ENCODE data around the gene AKAP8L.
A peak's percentile ranks its signal among the peaks of the same experiment; 100 is the strongest.
"Not testable (repeated sequence)": the region's sequence is repeated elsewhere in the genome, so short reads cannot be mapped to it uniquely, and the experiment has no call there.

AKAP8L gene

DNA sequence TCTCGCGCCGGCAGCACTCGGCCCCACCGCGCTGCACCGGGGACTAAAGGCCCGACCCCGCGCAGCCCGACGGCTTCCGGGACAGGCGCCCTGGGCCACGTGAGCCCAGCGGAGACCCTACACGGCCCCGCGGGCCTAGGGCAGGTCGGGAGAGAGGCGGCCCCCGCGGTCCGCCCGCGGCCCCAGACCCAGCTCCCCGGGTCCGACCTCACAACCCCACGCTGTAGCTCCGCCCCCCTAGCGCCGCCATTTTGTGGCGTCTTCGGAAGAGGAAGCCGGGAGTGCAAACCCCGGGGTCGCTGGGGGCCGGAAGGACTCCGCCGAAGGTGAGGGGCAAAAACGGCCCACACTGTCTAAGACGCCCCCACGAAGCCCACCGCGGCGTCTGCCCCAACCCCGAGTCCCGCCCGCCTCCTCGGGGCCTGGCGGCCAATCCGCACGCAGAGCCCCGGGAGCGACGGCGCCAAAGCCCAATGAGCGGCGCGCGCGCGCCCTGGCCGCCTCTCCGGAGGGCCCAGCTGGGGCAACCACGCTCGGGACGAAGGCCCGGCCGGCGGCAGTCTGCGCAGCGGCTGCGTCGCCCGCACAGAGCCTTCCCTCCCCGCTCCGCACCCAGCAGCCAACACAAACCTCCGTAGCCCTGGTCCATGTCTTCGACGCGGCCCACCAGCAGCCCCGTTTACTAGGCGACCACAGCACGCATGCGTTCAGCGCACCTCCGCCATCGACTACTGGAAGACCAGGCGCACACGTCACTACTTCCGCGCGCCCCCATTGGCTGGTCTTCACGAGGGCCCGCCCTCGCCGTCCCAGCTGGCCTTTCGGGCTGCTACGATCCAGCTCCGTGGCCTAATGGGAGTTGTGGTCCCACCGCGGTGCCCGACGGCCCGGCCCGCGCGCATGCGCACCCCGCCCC is 39.4 kb downstream of the AKAP8L start, which contains the start of gene AKAP8:
AKAP8 (minus strand) TSS at position 705 of the 916 bp plus-strand sequence; CDS start at position 649, 56 bp downstream.
- DNase-seq = peak; percentile 97

DNA sequence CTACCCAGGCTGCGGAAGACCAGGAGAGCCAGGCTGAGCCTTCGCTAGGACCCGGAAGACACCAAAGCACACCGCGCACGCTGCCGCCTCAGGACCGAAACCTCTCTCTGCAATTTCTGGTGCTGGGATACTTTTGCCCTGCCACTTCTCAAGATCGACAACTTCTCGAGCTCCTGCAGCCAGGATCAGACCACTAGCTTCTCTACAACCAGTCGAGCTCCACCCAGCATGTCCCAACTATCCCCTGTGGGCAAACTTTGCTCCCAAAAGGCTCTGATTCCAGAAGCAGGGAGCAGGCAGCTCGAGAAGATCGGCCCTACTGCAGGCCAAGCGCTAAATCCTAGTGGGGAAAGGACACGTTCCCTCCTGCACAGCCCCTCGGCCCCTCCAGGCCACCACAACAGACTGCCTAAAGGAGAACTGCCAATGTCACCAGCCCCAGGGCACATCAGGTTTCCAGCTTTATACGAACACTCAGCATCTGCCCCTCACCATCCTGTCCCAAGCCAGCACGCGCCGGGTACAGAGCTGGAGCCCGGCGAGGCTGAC is 40.2 kb downstream of the AKAP8L start:
- DNase-seq = peak; percentile 54

DNA sequence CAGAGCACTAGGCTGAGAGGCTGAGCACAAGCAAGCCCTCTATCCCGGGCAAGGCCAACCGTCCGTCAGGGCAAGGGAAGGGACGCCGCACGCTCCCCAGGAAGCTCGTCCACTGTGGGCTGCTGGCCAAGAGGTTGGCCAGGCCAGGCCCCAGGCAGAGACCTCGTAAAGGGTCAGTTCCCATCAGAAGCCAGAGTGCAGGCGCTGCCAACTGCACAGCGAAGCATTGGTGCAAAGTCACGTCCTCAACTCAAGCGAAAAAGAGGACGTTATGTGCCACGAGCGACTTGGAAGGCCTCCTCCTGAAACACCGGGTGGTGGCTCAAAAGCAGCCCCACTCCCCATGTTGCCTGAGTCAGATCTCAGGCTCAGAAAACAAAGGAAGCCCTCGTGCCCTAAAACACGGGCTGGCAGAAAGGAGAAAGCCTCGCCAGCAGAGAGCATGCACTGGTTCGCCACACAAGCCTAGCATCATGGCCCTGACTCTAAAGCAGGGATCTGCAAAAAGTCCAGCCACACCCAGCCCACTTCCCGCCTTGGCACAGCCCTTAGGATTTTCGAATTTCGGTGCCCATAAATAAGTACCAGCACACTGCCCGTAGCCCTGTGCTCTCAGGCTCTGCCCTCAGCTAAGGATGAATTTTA is 43.9 kb downstream of the AKAP8L start:
- no peak for DNase-seq

- DNase-seq = no peak
These were observed 44.6 kb downstream of the AKAP8L start for GRCh38 chr19:15374105-15374651.

DNA sequence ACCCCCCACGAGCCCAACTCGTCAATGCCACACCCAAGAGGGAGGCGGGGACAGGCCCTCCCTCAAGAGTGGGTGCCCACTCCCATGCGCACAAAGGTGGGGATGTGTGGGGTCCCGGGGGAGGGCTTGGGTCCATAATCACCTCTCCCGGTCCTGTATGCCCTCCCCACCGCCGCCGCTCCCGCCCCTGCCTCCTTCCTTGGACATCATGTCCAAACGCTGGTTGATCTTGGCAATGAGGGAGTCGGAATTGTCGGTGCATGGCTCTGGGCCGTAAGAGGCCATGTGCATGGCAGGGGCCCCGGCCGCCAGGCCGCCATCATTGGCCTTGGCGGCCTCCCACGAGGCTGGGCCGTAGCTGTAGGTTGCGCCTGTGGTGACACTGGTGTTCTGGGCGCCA is 45.1 kb downstream of the AKAP8L start:
- no peak for DNase-seq

GRCh38 chr19:15372891-15373301 is 45.9 kb downstream of the AKAP8L start:
- DNase-seq = no peak

DNA sequence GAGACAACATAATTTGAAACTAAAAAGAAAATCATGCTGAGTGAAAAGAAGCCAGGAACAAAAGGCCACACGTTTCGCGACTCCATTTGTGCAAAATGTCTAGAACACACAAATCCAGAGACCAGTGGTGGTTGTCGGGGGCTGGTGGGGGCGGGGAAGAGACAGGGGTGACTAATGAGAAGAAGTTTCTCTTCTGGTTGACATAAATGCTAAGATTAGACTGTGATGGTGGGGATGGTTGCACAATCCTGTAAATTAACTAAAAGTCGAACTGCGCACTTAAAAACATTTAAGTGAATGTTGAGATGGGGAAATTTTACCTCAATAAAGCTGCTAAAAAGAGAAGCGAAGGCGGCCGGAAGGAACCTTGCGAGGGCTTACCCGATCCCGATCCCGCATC is 46.3 kb downstream of the AKAP8L start:
- no peak for DNase-seq

DNA sequence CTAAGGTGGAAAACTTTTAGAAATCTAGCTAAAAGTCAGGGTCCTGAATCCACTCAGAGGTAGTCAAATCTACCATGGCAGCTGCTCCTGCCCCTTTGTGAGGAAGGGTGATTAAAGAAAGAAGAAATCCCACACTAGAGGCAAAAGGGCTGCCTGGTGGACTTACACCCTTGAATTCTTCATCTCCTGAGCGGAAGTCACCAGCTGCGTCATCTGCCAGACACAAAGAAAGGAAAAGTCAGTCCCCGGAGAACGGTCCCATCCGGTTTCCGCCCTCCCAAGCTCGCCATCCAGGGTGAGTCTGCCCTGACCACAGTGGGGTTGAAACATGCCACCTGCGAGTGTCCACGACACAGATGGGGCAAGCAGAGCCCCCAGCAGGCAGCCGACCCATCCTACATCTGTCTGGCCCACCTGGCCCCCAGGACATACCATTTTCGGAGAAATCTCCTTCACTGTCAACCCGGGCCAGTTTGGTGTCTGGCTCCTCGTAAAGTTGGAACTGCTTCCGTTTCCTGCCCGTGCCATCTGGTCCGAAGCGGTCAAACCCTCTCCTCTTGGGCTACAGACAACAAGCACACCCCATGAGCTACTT is 46.9 kb downstream of the AKAP8L start:
- DNase-seq = no peak

GRCh38 chr19:15371119-15371518 is 47.7 kb downstream of the AKAP8L start:
- DNase-seq = no peak

DNA sequence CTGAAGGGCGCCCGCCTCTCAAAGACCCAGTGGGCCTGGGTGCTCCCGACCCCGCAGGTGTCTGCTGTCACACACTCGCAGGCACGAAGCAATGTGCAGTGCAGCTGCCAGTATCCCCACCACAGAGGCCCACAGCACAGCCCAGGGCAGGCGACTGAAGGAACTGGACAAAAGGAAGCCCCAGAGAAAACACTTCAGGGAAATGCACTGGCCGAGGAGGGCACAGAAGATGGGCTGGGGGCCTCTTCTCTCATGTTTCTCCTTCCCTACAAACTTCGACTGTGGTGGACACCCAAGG is 49.2 kb downstream of the AKAP8L start:
- no peak for DNase-seq

GRCh38 chr19:15368798-15369593 is 49.8 kb downstream of the AKAP8L start:
- DNase-seq = no peak

DNA sequence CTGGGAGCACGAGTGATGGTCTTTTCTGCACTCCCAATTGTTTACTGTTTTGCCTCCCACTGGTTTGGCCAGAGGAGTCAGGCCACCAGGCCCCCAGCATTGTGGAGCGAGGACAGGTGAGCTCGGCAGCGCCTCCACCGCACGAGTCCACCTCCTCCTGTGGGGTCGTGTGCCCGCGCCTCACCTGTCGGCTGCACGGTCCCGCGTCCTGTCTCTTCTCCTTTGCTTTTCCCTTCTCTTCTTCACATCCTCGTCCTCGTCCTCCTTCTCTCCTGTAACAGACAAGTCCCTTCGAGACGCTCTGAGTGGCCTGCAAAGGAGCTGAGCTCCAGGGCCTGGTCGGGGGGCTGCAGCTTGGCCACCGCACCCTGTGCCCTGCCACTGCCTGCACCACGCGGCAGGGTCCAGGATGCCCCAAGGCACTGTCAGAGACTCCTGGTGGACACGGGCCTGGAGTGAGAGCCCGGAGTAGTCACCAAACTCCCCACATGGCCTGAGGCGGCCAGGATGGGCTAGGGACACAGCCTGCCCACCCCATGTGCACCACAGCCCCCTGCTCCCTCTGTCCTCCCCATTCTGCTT is 50.6 kb downstream of the AKAP8L start:
- no peak for DNase-seq

DNA sequence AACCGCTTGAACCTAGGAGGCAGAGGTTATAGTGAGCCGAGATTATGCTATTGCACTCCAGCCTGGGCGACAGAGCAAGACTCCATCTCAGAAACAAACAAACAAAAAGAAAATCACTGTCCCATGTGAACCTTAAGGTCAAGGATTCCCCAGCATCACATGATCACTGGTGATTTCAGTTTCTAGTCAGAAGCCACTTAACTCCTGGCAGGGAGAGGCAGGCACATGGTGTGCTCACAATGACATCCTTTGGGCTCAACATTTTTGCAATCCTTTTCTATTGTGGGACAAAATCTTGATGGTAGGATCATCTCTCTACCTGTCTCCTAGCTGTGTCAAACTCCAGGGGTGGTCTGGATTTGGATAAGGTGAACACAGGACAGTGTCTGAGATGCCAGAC is 51.3 kb downstream of the AKAP8L start:
- DNase-seq = no peak

DNA sequence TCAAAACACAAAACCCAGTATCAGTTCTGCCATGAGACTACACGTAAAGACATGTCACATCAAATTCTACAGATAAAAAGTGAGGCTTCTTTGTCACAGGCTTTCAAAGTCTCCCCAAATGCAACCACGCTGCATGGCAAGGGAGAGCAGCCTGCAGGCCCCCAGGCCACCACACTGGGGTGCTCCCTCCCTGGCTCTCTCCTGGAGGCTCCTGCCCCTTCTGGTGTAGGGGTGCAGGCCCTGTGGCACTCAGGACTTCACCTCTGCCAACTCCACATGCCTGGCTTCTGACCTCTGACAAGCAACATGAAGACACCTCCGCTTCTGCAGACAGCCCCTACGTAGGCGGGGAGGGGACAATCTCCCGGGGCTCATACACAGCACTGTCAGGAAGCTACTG is 53.5 kb downstream of the AKAP8L start:
- DNase-seq = no peak

DNA sequence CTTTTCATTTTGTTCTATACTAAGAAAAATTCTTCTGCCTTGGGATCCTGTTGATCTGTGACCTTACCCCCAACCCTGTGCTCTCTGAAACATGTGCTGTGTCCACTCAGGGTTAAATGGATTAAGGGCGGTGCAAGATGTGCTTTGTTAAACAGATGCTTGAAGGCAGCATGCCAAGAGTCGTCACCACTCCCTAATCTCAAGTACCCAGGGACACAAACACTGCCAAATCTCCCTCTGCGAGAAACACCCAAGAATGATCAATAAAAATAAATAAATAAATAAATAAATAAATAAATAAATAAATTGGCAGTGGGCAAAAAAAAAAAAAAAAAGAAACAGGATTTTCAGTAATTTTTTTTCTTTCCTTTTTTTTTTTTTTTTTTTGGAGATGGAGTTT is 55.0 kb downstream of the AKAP8L start:
- not testable (repeated sequence) for DNase-seq

GRCh38 chr19:15363048-15363447 is 55.7 kb downstream of the AKAP8L start:
- not testable (repeated sequence) for DNase-seq

DNA sequence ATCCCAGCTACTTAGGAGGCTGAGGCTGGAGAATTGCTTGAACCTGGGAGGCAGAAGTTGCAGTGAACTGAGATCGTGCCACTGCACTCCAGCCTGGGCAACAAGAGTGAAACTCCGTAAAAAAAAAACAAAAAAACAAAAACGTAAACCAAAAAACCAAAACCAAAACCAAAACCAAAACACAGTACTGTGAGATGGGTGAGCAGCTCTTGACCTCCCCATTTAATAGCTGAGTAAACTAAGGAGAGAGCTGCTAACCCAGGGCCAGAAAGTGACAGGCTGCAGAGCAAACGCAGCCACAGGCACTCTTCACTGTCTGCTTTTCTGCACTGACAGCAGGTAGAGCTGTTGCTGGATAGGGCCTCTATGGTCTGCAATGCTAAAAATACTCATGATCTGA is 58.8 kb downstream of the AKAP8L start:
- DNase-seq = not testable (repeated sequence)

GRCh38 chr19:15358918-15359317 is 59.9 kb downstream of the AKAP8L start:
- DNase-seq = no peak

- no peak for DNase-seq
These were observed 60.9 kb downstream of the AKAP8L start for GRCh38 chr19:15357906-15358305.

GRCh38 chr19:15354566-15355296 is 64.1 kb downstream of the AKAP8L start:
- DNase-seq = no peak

DNA sequence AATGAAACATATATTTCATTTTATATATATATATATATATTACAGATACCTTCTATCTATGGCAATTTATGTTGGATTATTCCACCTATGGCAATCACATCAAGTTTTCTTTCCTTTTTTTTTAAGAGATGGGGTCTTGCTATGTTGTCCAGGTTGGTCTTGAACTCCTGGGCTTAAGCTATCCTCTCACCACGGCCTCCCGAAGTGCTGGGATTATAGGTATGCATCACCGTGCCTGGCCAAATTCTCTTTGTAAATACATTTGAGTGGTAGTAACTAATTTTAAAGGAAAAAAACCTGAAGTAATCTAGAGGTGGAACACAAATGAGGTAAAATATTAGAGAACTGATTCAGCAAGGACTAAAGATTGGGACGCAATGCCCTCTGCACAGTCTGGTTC is 64.9 kb downstream of the AKAP8L start:
- DNase-seq = no peak
